PFSK-1 (cell line): ENCODE results near the gene HOXC12.

Source experiments
- SIN3A ChIP-seq: IDR thresholded peaks from 2 replicates; pipeline ENCODE4 v1.6.1; 2012; ENCODE audit warnings: mild to moderate bottlenecking, low read length, moderate library complexity, borderline replicate concordance; ENCODE audit not compliant: insufficient read depth
- TF ChIP-seq, protein P1 (sequence below), 2 experiments: IDR thresholded peaks; 2 replicates each; pipeline versions ENCODE4 v1.6.1 to v1.8.0; 2011 to 2012; ENCODE audit warnings: low read depth in 2 of 2, low read length in 2 of 2, control low read depth in 1 of 2, inconsistent platforms in 1 of 2, mild to moderate bottlenecking in 1 of 2, moderate library complexity in 1 of 2; ENCODE audit not compliant: insufficient read depth in 1 of 2

GRCh38 chr12:53993162-53994008 lies 38.7 kb downstream of the HOXC12 start:
- TF ChIP-seq, protein P1, sequence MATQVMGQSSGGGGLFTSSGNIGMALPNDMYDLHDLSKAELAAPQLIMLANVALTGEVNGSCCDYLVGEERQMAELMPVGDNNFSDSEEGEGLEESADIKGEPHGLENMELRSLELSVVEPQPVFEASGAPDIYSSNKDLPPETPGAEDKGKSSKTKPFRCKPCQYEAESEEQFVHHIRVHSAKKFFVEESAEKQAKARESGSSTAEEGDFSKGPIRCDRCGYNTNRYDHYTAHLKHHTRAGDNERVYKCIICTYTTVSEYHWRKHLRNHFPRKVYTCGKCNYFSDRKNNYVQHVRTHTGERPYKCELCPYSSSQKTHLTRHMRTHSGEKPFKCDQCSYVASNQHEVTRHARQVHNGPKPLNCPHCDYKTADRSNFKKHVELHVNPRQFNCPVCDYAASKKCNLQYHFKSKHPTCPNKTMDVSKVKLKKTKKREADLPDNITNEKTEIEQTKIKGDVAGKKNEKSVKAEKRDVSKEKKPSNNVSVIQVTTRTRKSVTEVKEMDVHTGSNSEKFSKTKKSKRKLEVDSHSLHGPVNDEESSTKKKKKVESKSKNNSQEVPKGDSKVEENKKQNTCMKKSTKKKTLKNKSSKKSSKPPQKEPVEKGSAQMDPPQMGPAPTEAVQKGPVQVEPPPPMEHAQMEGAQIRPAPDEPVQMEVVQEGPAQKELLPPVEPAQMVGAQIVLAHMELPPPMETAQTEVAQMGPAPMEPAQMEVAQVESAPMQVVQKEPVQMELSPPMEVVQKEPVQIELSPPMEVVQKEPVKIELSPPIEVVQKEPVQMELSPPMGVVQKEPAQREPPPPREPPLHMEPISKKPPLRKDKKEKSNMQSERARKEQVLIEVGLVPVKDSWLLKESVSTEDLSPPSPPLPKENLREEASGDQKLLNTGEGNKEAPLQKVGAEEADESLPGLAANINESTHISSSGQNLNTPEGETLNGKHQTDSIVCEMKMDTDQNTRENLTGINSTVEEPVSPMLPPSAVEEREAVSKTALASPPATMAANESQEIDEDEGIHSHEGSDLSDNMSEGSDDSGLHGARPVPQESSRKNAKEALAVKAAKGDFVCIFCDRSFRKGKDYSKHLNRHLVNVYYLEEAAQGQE (IDR thresholded peaks at IDR 0.05; ENCODE audit: insufficient read depth in 1 of 2, low read depth in 2 of 2, low read length in 2 of 2), result no peak
- no peak for TF ChIP-seq SIN3A
